GM18508 (cell line): Measurements from ENCODE around the gene STAC.
"Not testable (repeated sequence)": the region's sequence is repeated elsewhere in the genome, so short reads cannot be mapped to it uniquely, and the experiment has no call there.

Source experiments
- ATAC-seq: cut with Tn5 transposase; IDR thresholded peaks from one replicate; pipeline ENCODE4 v1.9.1; 2021; ENCODE audit warnings: moderate number of reproducible peaks; ENCODE audit not compliant: insufficient read depth, unreplicated experiment

STAC gene

GRCh38 chr3:36475558-36475957 is 95.3 kb downstream of the STAC start:
- no peak for ATAC-seq

- no peak for ATAC-seq
These were observed 96.1 kb downstream of the STAC start for GRCh38 chr3:36476286-36476942.

GRCh38 chr3:36477655-36478054 is 97.4 kb downstream of the STAC start:
- no peak for ATAC-seq

- ATAC-seq, result no peak
These were observed 100.8 kb downstream of the STAC start for GRCh38 chr3:36480911-36481648.

- no peak for ATAC-seq
These were observed 102.0 kb downstream of the STAC start for GRCh38 chr3:36482256-36482655.

- no peak for ATAC-seq
These were observed 102.6 kb downstream of the STAC start for GRCh38 chr3:36482880-36483279.

GRCh38 chr3:36483709-36484108 is 103.4 kb downstream of the STAC start:
- no peak for ATAC-seq

- ATAC-seq, result no peak
These were observed 104.1 kb downstream of the STAC start for GRCh38 chr3:36484386-36484785.

GRCh38 chr3:36486009-36486795 is 105.9 kb downstream of the STAC start:
- ATAC-seq, result no peak

GRCh38 chr3:36487616-36488015 is 107.3 kb downstream of the STAC start:
- no peak for ATAC-seq

GRCh38 chr3:36488077-36488789 is 107.9 kb downstream of the STAC start:
- ATAC-seq, result no peak

GRCh38 chr3:36489101-36489500 is 108.8 kb downstream of the STAC start:
- ATAC-seq, result no peak

- ATAC-seq, result no peak
These were observed 109.5 kb downstream of the STAC start for GRCh38 chr3:36489679-36490425.

GRCh38 chr3:36493051-36493450 is 112.7 kb downstream of the STAC start:
- no peak for ATAC-seq

- ATAC-seq, result no peak
These were observed 114.3 kb downstream of the STAC start for GRCh38 chr3:36494461-36495109.

- no peak for ATAC-seq
These were observed 116.7 kb downstream of the STAC start for GRCh38 chr3:36496684-36497633.

GRCh38 chr3:36500053-36500452 is 119.7 kb downstream of the STAC start:
- not testable (repeated sequence) for ATAC-seq

- no peak for ATAC-seq
These were observed 121.3 kb downstream of the STAC start for GRCh38 chr3:36501616-36502015.
